Endothelial cell of umbilical vein (primary cell): ENCODE results near the gene PTPRH. TPM values are rescaled to one million over a fixed set of nuclear protein-coding genes. Genes with fewer than 3 reads are reported as not detected.
A peak's percentile ranks its signal among the peaks of the same experiment; 100 is the strongest.
"Not testable (repeated sequence)": the region's sequence is repeated elsewhere in the genome, so short reads cannot be mapped to it uniquely, and the experiment has no call there.

Source experiments
- BruUV-seq: library from RNA; stranded (reverse); fragments of 400-500 nt; replicated peaks from 2 replicates; lab custom pipeline; 2021; lab: Mats Ljungman, UMichigan
- CTCF ChIA-PET: fragments of 300-600, 350-600 bp; sonication (Branson Sonifier 250); formaldehyde crosslinking; loops from one replicate; lab custom pipeline; 2021; ENCODE audit warnings: antibody characterized with exemption, inconsistent platforms; lab: Charles Lee
- POLR2A ChIA-PET: fragments of 300-600, 350-600 bp; sonication (Branson Sonifier 250); formaldehyde crosslinking; loops from one replicate; lab custom pipeline; 2021; ENCODE audit warnings: antibody characterized with exemption, inconsistent platforms; lab: Charles Lee
- DNase-seq: peaks from one replicate; pipeline ENCODE4 v3.0.0-alpha.2; 2011; ENCODE audit warnings: low read depth, low spot score
- FAIRE-seq: peaks from 2 replicates; lab custom pipeline; 2011; peaks lifted over from hg19 to GRCh38; lab: Jason Lieb, UNC
- H2AFZ ChIP-seq: 2 replicates; pipeline ENCODE4 v1.6.0; 2012; ENCODE audit warnings: low read depth, low read length, control low read depth, inconsistent platforms
- H3K27ac ChIP-seq: 2 replicates; pipeline ENCODE4 v1.5.1; 2011; ENCODE audit warnings: low read depth, mild to moderate bottlenecking, control low read depth, low read length, moderate library complexity; ENCODE audit not compliant: insufficient read depth
- H3K27me3 ChIP-seq, 2 experiments: 2 replicates each; pipeline versions ENCODE4 v1.6.0 to v1.6.1; 2011; ENCODE audit warnings: low read length in 2 of 2, mixed read lengths in 1 of 2; ENCODE audit not compliant: control insufficient read depth in 2 of 2, insufficient read depth in 2 of 2
- H3K36me3 ChIP-seq, 2 experiments: 2 replicates in 1 of 2; 3 replicates in 1 of 2; pipeline ENCODE4 v1.5.1; 2011; ENCODE audit warnings: low read length in 2 of 2, mild to moderate bottlenecking in 1 of 2, moderate library complexity in 1 of 2; ENCODE audit not compliant: control insufficient read depth in 2 of 2, insufficient read depth in 2 of 2; ENCODE audit errors: extremely low read depth in 1 of 2
- H3K4me1 ChIP-seq: 3 replicates; pipeline ENCODE4 v1.5.1; 2011; ENCODE audit warnings: mild to moderate bottlenecking, low read length; ENCODE audit not compliant: control insufficient read depth, insufficient read depth; ENCODE audit errors: extremely low read depth
- H3K4me2 ChIP-seq: 2 replicates; pipeline ENCODE4 v1.6.1; 2011; ENCODE audit warnings: low read length, control low read depth, mixed read lengths; ENCODE audit not compliant: insufficient read depth
- H3K4me3 ChIP-seq, 3 experiments: fragments of 200-600 bp in 1 of 3; sonication (generic), shearing (Covaris generic) in 1 of 3; replicated peaks in 1 of 3; 2 replicates each; pipeline ENCODE4 v1.5.1; 2011 to 2016; ENCODE audit warnings: control low read depth in 3 of 3, low read length in 3 of 3, mild to moderate bottlenecking in 2 of 3, inconsistent platforms in 1 of 3, low read depth in 1 of 3, moderate library complexity in 1 of 3; ENCODE audit not compliant: insufficient read depth in 1 of 3
- H3K79me2 ChIP-seq: 2 replicates; pipeline ENCODE4 v1.6.0; 2012; ENCODE audit warnings: low read length, inconsistent platforms; ENCODE audit not compliant: control insufficient read depth, insufficient read depth
- H3K9ac ChIP-seq: replicated peaks from 2 replicates; pipeline ENCODE3; 2011; ENCODE audit warnings: low read length, control low read depth; ENCODE audit not compliant: insufficient read depth; ENCODE audit errors: extremely low read depth
- H3K9me1 ChIP-seq: replicated peaks from 3 replicates; pipeline ENCODE4 v1.6.0; 2011; ENCODE audit warnings: mild to moderate bottlenecking, low read length; ENCODE audit not compliant: control insufficient read depth, insufficient read depth; ENCODE audit errors: extremely low read depth
- H3K9me3 ChIP-seq: replicated peaks from 2 replicates; pipeline ENCODE4 v1.5.1; 2012; ENCODE audit warnings: low read length, inconsistent platforms; ENCODE audit not compliant: control insufficient read depth, insufficient read depth
- H4K20me1 ChIP-seq: replicated peaks from 2 replicates; pipeline ENCODE3; 2011; ENCODE audit warnings: mild to moderate bottlenecking, low read length; ENCODE audit not compliant: control insufficient read depth, insufficient read depth; ENCODE audit errors: extremely low read depth
- EZH2 ChIP-seq: IDR thresholded peaks from 2 replicates; pipeline ENCODE4 v1.6.1; 2012; ENCODE audit warnings: borderline replicate concordance, low read depth, mild to moderate bottlenecking, moderate library complexity, low read length, inconsistent platforms; ENCODE audit not compliant: severe bottlenecking
- FOS ChIP-seq: IDR thresholded peaks from 2 replicates; pipeline ENCODE4 v1.6.1; 2011; ENCODE audit warnings: mild to moderate bottlenecking, low read length, moderate library complexity, borderline replicate concordance; ENCODE audit not compliant: insufficient read depth
- dilution Hi-C: fragments of 300-500 bp; cut with MboI; formaldehyde crosslinking; loops from one replicate; pipeline ENCODE4 v1.15.0; 2019; ENCODE audit warnings: low sequenced_read_pairs; ENCODE audit not compliant: extremely low pct_ligation_motif_present
- intact Hi-C: fragments of 100-400 bp; cut with micrococcal nuclease; formaldehyde crosslinking; loops from one replicate; pipeline ENCODE4 v1.10.0; 2022
- polyA plus RNA-seq, 4 experiments: library from polyadenylated mRNA; depleted of rRNA in 3 of 4; stranded (reverse) in 3 of 4; unstranded in 1 of 4; fragments of >200 nt; gene quantifications; 2 replicates each; pipeline versions ENCODE4 v1.2.1 to v1.2.3, GENCODE V29; 2011 to 2012; ENCODE audit warnings: missing spikeins in 1 of 4
- total RNA-seq: library from RNA; stranded (reverse); gene quantifications from 2 replicates; pipeline ENCODE4 v1.2.3, GENCODE V29; 2021

The PTPRH gene
- total and polyA plus RNA-seq, 2 donors (not counting 3 experiments of a cell fraction or from before 2014, with no cell fraction given) = 0.14 to 1.00 TPM

GRCh38 chr19:55172741-55173140, 36.6 kb downstream of the PTPRH start:
- no TSS peak for BruUV-seq
- Histone ChIP-seq H4K20me1 (no peaks in the 10 kb centered on the region), H3K9ac (no peak overlapping the region), H3K9me1 (no peaks in the 10 kb centered on the region), H3K36me3 (no peaks in the 10 kb centered on the region), H3K79me2 (no peaks in the 10 kb centered on the region), H3K9me3 (no peaks in the 10 kb centered on the region), H3K4me1 (no peaks in the 10 kb centered on the region), H3K4me3 (no peak overlapping the region), H3K27ac (no peak overlapping the region), H2AFZ (peak overlapping the region; percentile 48), H3K4me2 (no peak overlapping the region), H3K27me3 (peaks cover 22 to 34% of the 10 kb centered on the region in 2 experiments)
- dilution Hi-C loops (no loop called here), intact Hi-C loops (no loop called here)
- POLR2A ChIA-PET = no interaction called here
- CTCF ChIA-PET = no interaction called here
- DNase-seq = no peak
- FAIRE-seq = peak; percentile 46
- TF ChIP-seq FOS = peak; percentile 47
- TF ChIP-seq EZH2 = no peak

- CTCF ChIA-PET = interaction anchor here (1.1 kb wide), 1 partner anchor 8 kb away, joined by 3 read pairs; the partner anchor contains the start of gene SYT5
- DNase-seq, intact Hi-C loops, POLR2A ChIA-PET, BruUV-seq, H3K4me1 ChIP-seq, H3K4me3 ChIP-seq, H3K9ac ChIP-seq, H4K20me1 ChIP-seq, H3K9me1 ChIP-seq, H3K27ac ChIP-seq, H3K79me2 ChIP-seq, FAIRE-seq, H3K36me3 ChIP-seq, H3K4me2 ChIP-seq, dilution Hi-C loops, H3K9me3 ChIP-seq: not testable (repeated sequence)
- H2AFZ ChIP-seq = peak overlapping the region; percentile 48
- H3K27me3 ChIP-seq = peaks cover 22 to 34% of the 10 kb centered on the region in 2 experiments
These were observed 37.0 kb downstream of the PTPRH start for GRCh38 chr19:55172318-55172717.
